ENCODE data around the gene ZBTB9.

Gene ZBTB9, protein sequence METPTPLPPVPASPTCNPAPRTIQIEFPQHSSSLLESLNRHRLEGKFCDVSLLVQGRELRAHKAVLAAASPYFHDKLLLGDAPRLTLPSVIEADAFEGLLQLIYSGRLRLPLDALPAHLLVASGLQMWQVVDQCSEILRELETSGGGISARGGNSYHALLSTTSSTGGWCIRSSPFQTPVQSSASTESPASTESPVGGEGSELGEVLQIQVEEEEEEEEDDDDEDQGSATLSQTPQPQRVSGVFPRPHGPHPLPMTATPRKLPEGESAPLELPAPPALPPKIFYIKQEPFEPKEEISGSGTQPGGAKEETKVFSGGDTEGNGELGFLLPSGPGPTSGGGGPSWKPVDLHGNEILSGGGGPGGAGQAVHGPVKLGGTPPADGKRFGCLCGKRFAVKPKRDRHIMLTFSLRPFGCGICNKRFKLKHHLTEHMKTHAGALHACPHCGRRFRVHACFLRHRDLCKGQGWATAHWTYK

DNA sequence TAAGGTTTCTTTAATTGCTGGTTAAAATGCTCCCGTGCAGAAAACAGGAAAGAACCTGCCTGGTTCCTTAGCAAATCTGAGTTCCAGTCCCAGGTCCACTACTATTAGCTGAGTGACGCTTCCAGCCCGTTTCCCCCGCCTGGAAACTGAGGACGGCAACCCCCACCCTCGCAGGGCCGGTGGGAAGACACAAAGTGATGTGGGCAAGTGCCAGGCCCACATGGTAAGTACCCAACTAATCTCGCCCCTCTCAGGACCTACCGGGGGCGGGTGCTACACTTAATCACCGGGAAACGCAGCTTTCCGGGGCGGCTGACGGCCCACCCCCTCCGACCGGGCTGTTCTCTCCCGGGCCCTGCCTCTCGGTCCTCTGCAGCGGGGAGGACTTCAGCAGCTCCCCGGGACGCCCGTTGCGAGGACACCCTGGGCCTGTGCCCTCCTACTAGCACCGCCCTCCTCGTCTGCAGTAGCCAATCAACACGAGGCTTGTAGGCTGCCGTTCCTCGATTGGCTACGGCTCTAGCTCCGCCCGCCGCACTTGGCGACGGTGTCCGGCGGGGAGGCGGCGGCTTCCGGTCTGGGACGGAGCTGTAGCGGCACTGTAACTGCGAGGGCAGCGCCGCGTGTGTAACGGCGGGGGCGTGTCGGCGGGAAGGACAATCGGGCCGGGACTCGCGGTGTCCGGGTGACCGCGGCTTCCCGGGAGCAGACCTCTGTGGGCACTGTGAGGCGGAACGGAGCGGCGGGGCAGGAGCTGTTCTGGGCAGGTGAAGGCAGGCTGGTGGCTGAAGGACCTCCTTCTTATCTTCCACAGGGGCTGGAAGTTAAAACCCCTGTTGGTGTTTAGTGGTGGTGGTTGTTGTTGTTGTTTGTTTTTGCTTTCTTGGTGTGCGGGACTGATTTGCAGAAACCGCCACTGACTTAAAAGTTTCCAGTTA, at the start of gene ZBTB9:
Gene ZBTB9, plus strand, starts transcription at position 568 of the 938 bp plus-strand sequence. CDS start 525 bp downstream, outside the sequence.
- DNase-seq (ENCODE audit: low read depth in 1 of 2, low spot score in 1 of 2), result peak; percentile 81 to 93

DNA sequence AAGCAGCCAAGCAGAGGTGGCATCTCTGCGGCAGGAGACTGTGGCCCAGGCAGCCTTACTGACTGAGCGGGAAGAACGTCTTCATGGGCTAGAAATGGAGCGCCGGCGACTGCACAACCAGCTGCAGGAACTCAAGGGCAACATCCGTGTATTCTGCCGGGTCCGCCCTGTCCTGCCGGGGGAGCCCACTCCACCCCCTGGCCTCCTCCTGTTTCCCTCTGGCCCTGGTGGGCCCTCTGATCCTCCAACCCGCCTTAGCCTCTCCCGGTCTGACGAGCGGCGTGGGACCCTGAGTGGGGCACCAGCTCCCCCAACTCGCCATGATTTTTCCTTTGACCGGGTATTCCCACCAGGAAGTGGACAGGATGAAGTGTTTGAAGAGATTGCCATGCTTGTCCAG, 49.5 kb upstream of the ZBTB9 start:
- no peak for DNase-seq (ENCODE audit: low read depth in 1 of 2, low spot score in 1 of 2)

DNA sequence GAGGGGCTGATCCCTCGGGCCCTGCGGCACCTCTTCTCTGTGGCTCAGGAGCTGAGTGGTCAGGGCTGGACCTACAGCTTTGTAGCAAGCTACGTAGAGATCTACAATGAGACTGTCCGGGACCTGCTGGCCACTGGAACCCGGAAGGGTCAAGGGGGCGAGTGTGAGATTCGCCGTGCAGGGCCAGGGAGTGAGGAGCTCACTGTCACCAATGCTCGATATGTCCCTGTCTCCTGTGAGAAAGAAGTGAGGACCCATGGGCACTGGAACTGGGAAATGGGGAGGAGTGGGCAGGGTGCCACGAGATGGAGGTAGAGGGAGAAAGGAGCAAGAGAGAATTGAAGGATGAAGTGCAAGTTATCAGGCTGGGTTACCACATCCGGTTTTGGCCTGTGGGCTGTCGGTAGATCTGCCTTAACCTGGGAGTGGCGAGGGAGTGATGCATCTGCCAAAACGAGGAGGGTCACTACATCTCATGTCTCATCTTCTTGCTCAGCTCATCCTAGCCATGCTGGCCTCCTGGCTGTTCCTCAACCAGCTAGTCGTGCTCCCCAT, 48.9 kb upstream of the ZBTB9 start:
- DNase-seq (ENCODE audit: low read depth in 1 of 2, low spot score in 1 of 2), result no peak

DNA sequence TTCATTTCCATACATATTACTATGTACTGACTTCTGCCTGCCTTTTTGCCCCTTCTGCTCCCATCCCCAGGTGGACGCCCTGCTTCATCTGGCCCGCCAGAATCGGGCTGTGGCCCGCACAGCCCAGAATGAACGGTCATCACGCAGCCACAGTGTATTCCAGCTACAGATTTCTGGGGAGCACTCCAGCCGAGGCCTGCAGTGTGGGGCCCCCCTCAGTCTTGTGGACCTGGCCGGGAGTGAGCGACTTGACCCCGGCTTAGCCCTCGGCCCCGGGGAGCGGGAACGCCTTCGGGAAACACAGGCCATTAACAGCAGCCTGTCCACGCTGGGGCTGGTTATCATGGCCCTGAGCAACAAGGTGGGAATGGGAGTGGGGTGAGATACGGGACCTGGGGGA, 48.2 kb upstream of the ZBTB9 start:
- DNase-seq (ENCODE audit: low read depth in 1 of 2, low spot score in 1 of 2), result no peak

DNA sequence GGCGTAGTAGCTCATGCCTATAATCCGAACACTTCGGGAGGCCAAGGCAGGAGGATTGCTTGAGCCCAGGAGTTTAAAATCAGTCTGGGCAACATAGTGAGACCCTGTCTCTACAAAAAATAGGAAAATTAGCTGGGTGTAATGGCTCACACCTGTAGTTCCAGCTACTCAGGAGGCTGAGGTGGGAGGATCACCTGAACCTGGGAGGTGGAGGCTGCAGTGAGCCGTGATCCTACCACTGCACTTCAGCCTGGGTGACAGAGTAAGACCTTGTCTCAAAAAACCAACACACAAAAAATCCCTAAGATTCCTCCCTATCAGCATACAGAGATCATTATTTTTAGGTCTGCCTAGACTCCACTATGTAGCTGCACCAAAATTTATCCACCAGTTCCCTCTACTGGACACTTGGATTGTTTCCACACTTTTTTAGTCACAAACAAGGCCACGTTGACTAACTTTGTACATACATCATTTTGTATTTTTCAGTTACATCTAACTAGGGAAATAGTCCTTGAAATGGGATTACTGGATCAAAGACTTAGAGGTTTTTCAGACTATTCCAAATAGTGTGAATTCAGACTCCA, 47.2 kb upstream of the ZBTB9 start:
- DNase-seq (ENCODE audit: low read depth in 1 of 2, low spot score in 1 of 2), result no peak

DNA sequence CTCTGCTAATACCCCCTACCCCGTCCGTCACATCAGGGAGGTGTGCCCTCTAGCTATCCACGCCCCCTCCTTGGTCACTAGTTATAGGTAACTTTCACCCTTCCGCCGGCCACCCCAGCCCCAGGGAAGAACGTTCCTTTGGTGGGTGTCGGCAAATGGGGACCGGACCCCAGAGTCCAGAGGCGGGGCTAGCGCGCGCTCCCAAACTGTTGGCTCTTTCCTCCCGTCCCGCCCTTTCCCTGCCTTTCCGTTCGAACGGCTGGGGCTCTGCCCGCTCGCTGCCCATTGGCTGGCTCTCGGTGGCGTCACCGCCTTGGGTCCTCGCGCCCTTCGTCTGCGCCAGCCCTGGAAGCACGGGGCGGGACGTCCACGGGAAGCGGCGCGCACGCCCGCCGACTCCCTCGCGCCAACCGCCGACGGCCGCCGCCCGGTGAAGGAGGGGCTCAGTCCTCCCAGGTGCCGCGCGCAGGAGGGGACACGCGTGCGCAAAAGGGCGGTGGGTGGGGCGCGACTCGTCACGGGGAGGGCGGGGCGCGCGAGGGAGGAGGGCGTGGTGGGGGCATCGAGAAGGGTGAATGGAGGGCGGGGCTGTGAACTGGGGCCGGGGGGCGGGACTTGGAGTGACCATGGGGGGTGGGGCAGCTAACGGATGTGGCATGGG, 44.2 kb upstream of the ZBTB9 start:
- peak; percentile 89 to 97 for DNase-seq (ENCODE audit: low read depth in 1 of 2, low spot score in 1 of 2)

DNA sequence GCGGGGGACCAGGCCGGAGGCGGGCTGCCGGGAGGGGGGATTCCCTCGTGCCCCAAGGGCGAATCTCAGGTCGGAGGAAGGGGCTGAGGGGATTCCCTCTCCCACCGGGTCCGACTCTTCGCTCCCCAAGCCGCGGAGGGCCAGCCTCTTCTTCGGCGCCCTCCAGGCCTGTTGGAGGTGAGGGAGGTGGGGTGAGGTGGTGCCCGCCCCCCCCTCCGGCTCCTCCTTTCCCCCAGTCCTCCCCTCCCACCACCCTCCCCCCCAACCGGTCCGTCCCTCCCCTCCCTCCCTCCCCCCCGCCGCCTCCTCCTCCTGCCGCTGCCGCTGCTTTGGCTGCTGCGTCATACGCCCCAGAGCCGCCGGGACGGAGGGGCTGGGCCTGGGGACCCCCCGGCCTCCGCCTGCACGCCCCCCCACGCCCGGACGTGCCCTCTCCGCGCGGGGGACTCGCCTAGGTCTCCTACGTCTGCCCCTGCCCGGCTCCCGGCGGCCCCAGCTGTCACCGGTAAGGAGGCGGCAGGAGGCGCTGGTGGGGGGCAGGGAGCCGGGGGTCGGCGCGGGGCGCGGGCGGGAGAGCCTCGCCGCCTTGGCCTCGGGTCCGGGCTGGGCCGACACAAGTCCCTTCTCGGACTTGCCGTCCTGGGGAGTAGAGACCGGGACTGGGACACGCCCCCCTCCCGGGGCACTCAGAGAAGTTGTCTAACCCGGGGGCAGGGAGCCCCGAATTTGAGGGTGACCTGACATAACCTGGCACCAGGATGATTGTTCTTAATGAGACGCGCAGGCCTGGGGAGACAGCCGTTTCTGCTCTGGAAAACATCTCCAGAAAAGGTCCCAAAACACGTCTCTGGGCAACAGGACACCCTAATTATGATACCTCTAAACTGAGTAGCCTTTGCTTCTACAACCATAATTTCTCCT, 43.4 kb upstream of the ZBTB9 start, which contains the start of gene PHF1:
Gene PHF1, plus strand, starts transcription at position 304 of the 921 bp plus-strand sequence. CDS start 1,250 bp downstream, outside the sequence.
- DNase-seq (ENCODE audit: low read depth in 1 of 2, low spot score in 1 of 2), result no peak

DNA sequence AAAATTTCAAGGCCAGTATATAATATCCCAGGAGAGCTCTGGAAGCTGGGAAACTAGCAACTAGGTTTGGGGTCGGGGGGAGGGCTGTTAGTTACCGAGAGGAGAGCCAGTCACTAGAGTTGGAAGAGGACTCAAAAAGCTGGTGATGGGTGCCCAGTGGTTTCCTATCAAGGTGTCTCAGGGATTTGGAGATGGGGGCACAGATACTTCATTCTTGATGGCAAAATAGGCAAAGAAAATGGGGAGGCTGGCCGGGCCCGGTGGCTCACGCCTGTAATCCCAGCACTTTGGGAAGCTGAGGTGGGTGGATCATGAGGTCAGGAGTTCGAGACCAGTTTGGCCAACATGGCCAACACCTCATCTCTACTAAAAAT, 42.8 kb upstream of the ZBTB9 start:
- DNase-seq (ENCODE audit: low read depth in 1 of 2, low spot score in 1 of 2), result no peak

DNA sequence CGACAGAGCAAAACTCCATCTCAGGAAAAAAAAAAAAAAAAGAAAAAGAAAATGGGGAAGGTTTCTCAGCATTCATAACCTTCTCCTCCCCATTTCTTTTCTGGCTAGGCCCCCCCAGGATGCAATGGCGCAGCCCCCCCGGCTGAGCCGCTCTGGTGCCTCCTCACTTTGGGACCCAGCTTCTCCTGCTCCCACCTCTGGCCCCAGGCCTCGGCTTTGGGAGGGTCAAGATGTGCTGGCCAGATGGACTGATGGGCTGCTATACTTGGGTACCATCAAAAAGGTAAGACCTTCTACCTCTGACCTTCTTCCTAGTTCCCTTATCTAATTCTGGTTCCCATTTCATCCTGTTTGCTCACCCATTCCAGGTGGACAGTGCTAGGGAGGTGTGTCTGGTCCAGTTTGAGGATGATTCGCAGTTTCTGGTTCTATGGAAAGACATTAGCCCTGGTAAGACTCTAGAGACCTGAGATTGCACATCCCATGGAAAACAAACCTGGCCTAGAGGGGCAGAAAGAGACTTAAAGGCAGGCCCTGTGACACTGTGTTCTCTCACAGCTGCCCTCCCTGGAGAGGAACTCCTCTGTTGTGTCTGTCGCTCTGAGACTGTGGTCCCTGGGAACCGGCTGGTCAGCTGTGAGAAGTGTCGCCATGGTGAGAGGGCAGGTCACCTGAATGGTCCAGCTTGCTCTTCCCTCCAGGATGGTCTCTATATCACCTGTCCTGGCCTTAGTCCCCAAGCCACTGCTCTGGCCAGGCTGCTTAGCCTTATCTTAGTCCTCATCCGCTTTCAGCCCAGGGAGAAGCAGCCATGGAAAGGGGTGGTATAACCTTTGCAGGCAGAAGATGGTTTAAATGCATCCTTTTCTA, 42.0 kb upstream of the ZBTB9 start:
- no peak for DNase-seq (ENCODE audit: low read depth in 1 of 2, low spot score in 1 of 2)

DNA sequence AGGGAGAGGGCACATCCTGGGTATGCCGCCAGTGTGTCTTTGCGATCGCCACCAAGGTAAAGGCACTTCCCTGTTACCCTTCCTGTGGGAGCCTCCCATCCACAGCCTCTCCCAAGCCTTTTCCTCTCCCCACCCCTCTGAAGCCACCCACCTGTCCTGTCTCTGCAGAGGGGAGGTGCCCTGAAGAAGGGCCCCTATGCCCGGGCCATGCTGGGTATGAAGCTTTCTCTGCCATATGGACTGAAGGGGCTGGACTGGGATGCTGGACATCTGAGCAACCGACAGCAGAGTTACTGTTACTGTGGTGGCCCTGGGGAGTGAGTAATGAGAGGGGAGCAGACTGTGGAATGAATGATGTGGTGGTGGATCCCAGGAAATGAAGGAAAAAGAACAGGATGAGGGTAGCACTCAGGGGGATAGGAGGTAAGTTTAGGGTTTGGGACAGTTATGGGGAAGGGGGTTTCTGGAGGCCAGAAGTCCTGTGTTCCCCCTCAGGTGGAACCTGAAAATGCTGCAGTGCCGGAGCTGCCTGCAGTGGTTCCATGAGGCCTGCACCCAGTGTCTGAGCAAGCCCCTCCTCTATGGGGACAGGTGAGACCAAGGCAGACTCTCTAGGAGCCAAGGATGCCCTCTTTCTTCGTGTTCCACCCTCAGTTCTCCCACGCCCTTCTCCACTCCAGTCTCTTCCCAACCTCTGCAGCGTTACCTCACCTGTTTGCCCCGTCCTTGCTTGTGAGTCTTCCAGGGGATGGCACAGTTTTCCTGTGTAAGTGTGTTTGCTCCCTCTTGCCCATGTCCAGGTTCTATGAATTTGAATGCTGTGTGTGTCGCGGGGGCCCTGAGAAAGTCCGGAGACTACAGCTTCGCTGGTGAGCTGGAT, 40.9 kb upstream of the ZBTB9 start:
- no peak for DNase-seq (ENCODE audit: low read depth in 1 of 2, low spot score in 1 of 2)

DNA sequence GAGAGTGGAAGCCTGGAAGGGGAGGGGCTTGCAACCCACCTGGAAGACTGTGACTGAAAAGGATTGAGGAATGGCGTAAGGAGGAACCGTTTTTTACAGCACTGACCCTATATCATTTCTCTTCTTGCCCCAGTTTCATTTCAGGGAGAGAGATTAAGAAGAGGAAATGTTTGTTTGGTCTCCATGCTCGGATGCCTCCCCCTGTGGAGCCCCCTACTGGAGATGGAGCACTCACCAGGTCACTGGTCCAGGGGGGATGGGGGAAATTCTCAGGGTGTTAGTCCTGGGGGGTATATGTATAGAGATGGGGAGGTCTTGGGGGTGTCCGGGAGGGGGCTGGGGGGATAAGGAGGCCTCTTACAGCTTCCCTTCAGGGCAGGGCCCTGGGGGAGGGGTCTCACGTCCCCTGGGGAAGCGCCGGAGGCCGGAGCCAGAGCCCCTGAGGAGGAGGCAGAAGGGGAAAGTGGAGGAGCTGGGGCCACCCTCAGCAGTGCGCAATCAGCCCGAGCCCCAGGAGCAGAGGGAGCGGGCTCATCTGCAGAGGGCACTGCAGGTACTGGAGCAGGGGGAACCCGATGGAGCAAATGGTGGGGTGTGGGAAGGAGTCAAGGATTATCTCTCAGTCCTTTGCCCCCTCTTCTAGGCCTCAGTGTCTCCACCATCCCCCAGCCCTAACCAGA, 39.6 kb upstream of the ZBTB9 start:
- DNase-seq (ENCODE audit: low read depth in 1 of 2, low spot score in 1 of 2), result no peak

DNA sequence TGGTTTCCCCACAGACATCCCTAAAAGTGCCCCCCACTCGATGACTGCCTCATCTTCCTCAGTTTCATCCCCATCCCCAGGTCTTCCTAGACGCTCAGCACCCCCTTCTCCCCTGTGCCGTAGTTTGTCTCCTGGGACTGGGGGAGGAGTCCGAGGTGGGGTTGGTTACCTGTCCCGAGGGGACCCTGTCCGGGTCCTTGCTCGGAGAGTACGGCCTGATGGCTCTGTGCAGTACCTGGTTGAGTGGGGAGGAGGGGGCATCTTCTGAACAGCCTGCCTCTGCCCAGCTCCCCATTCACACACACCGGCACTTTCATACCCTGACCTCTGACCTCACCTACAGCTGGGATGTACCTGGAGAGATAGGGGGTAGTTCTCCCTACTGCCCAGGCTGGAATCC, 38.5 kb upstream of the ZBTB9 start:
- no peak for DNase-seq (ENCODE audit: low read depth in 1 of 2, low spot score in 1 of 2)

DNA sequence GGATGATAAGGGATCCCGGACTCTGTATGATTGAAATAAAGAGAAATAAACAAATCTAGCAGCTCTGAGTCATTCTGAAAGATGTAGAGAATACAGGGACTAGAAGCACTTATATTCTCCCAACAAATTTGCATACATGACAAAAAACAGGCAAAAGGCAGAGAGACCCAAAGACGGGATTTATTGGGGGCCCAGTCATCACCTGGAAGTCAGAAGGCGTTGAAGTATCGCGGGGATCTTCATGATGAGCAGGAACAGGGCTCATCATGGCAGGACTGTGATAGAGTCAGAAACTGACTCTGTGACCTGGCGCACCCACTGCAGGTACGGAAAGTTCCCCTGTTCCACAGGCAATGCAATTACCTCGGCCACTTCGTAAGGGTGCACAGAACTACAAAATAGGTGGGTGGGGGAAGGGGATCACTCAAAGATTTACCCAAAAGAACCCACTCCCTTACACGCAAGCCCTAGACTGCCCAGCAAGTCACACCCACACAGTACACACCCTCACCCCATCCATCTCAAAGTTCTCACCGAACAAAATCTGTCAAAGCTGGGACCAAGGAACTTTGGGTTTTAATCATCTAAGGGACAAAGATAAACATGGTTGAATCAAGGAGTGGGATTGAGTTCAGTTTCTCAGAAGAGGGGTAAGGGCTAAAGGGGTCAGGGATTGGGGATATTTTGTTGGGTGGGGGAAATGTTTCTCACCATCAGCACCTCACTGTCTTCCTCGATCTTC, 37.8 kb upstream of the ZBTB9 start:
- no peak for DNase-seq (ENCODE audit: low read depth in 1 of 2, low spot score in 1 of 2)

DNA sequence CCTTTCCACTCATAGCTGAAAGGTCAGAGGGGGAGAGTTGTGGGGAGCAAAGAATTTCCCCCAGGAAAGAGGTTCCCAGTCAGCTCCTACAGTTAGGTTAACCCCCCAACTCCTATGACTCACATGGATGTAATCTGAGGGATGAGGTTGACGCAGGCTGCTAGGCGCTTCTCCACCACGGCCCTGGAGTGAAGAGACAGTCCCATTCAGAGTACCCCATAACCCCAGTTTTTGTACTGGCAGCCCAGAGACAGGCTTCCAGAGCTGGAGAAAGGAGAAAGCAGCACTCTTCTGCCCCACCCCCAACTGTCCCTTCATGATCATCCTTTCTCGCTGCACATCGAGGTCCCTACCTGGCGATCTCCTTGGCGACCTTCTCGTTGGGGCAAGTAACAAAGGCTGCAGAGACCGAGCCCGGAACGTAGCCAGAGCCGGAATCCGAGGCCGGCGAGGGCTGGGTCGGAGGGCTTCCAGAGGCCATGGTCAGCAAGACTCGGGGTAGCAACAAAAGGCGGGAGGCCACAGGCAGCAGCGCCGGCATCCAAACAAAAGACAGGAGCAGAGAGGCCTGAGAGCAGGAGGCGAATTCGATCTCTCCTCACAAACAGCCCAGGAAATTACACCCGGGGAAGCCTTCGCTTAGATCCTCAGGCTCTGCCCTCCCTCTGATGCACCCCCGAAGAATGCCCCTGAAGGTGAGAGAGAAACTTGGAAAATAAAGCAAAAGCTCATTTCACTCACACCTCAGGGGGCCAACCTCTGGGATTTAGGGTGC, 37.1 kb upstream of the ZBTB9 start:
- DNase-seq (ENCODE audit: low read depth in 1 of 2, low spot score in 1 of 2), result no peak

DNA sequence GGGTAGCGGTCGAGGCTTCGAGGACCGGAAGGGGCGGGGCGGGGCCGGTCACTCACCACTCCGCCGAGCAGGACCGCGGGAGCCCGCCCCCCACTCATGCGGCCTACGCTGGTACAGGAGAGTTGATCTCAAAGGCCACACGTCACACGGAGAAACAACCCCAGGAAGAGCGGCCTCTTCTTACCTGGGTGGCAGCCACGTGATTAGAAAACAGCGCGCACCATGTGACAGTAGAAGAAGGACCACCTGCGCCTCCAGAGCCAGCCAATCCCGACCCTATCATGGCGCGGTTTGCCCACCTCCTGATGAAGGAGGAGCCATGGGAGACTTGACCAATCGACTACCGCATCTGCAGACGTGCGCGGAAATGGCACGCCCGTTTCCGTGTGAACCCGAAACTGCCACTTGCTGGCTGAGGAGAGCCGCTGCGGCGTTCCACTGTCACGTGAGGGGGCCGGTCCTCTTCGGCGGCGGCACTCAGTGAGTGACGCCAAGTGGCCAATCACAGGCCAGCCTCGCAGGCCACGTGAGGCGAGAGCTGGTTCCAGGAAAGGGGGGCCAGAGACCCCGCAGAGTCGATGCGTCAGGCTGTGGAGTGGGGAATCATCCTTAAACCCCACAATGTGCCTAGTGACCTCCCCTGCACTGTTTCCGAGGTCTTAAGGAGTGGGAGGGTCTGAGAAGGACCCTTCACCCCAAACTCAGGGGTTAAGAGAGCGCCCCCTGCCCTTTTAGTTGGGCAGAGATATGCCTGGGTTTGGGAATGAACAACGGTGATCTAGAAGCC, 36.3 kb upstream of the ZBTB9 start, which contains the start of gene CUTA:
Gene CUTA, minus strand, starts transcription at position 205 of the 787 bp plus-strand sequence. Its CDS starts 107 bp downstream, at position 98.
- DNase-seq (ENCODE audit: low read depth in 1 of 2, low spot score in 1 of 2), result peak; percentile 89 to 98
